Heart left ventricle (tissue), 13 donors: ENCODE measurements around the gene GTPBP10.

ENCODE experiments used
- CTCF ChIP-seq, 12 donors: fragments of 200-600 bp; sonication (generic) in 4 of 12; IDR thresholded peaks; one replicate each; pipeline versions ENCODE4 v1.5.0 to v1.8.0; 2018 to 2022; ENCODE audit warnings: antibody characterized with exemption in 12 of 12, mild to moderate bottlenecking in 5 of 12
- POLR2A ChIP-seq, 2 donors: fragments of 450-650 bp; IDR thresholded peaks; one replicate each; pipeline ENCODE4 v1.6.1; 2017; ENCODE audit warnings: antibody characterized with exemption in 2 of 2, mild to moderate bottlenecking in 2 of 2, moderate library complexity in 2 of 2
- donor health status: ischemic (EF 13 %, LVEDD 7.1; RV severe dilation, severe dysfunction).
- donor health status: DM: no; HTN: yes; CAD: no.
- donor health status: DM: no; HTN: no; CAD: no.
- donor health status: ischemic (EF 25% LVEDD 6.9; RV normal size, moderate dysfunction).
- donor health status: ischemic (EF 25% LVEDD 5.7; RV mildly dilated, moderate dysfunction).
- donor health status: ischemic (EF 35%, LVEDD 5.7; RV mildly dilated, moderate dysfunction).
- donor health status: nonischemic (EF 11% LVEDD 7.7; RV severe dilation, severe dysfunction).
- donor health status: DM: yes; HTN: yes; CAD: no.
- donor health status: PGD.
- donor health status: ischemic (EF 29% LVEDD 5.4; RV normal size, mild dysfunction).
- donor health status: nonischemic (EF 23%, LVEDD 6.1; RV moderate dilation, normal function).

GRCh38 chr7:90425376-90425775 is 78.9 kb downstream of the GTPBP10 start:
- no peak for TF ChIP-seq CTCF (IDR thresholded peaks at IDR 0.05)
- no peak for TF ChIP-seq POLR2A (IDR thresholded peaks at IDR 0.05)
